IMR-90 (cell line): Measurements from ENCODE around the gene YJEFN3.

Source experiments
- CEBPB ChIP-seq: IDR thresholded peaks from 2 replicates; pipeline ENCODE4 v1.6.1; 2012; ENCODE audit warnings: low read depth, low read length, improper control_type of control experiment
- CHD1 ChIP-seq: IDR thresholded peaks from 2 replicates; pipeline ENCODE4 v1.6.1; 2012; ENCODE audit warnings: low read depth, low read length, improper control_type of control experiment
- MAFK ChIP-seq: IDR thresholded peaks from 2 replicates; pipeline ENCODE4 v1.6.1; 2012; ENCODE audit warnings: low read depth, low read length, improper control_type of control experiment
- POLR2A ChIP-seq: IDR thresholded peaks from 2 replicates; pipeline ENCODE4 v1.6.1; 2012; ENCODE audit warnings: mild to moderate bottlenecking, low read depth, low read length
- RAD21 ChIP-seq: IDR thresholded peaks from 2 replicates; pipeline ENCODE4 v1.6.1; 2012; ENCODE audit warnings: low read length, improper control_type of control experiment
- RFX5 ChIP-seq: IDR thresholded peaks from 2 replicates; pipeline ENCODE4 v1.8.0; 2012; ENCODE audit warnings: low read depth, mild to moderate bottlenecking, low read length, moderate library complexity
- SMC3 ChIP-seq: fragments of 150-350 bp; IDR thresholded peaks from 2 replicates; pipeline ENCODE4 v1.6.1; 2016; ENCODE audit warnings: low read depth, mild to moderate bottlenecking, antibody characterized with exemption, low read length, moderate library complexity
- TF ChIP-seq, protein P1 (sequence below): conservative IDR thresholded peaks from 2 replicates; pipeline ENCODE4 v1.5.1; 2012; ENCODE audit warnings: mild to moderate bottlenecking, low read depth, low read length, improper control_type of control experiment

DNA sequence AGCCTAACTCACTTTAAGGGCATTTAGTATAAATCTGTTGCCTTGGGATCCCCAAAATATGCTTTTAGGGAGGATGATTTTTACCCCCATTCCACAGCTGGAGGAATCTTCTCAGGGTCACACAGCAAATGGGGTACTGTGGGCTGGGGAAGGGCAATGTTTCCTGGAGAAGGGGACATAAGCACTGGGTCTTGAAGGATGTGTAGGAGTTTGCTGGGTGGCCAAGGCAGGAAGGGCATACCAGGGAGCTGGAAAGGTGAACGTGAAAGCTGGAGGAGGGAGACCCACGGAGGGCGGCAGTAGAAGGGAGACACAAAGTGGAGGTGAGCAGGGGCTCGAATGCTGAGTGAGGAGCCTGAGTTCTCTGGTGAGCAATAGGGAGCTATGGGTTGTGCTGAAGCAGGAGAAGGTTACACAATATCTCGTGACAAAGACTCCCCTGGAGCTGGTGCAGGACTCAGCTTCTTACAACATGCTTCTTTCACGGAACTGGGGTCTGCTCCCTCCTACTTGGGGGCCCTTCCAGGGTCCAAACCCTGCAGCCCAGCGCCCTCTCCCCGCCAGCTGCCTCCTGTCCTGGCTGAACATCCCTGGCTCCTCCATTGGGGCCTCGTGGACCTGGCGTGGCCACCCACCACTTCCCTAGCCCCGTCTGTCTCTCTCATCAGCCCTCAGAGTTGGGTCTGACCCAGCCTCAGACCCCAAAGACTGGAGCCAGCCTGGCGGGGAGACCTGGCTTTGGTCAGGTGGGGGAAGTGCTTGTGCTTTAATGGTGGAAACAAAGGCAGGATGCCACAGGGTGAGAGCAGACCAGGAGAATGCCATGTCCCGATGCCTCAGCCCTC is 20.4 kb downstream of the YJEFN3 start:
- TF ChIP-seq, protein P1, sequence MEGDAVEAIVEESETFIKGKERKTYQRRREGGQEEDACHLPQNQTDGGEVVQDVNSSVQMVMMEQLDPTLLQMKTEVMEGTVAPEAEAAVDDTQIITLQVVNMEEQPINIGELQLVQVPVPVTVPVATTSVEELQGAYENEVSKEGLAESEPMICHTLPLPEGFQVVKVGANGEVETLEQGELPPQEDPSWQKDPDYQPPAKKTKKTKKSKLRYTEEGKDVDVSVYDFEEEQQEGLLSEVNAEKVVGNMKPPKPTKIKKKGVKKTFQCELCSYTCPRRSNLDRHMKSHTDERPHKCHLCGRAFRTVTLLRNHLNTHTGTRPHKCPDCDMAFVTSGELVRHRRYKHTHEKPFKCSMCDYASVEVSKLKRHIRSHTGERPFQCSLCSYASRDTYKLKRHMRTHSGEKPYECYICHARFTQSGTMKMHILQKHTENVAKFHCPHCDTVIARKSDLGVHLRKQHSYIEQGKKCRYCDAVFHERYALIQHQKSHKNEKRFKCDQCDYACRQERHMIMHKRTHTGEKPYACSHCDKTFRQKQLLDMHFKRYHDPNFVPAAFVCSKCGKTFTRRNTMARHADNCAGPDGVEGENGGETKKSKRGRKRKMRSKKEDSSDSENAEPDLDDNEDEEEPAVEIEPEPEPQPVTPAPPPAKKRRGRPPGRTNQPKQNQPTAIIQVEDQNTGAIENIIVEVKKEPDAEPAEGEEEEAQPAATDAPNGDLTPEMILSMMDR = no peak
- no peak for TF ChIP-seq SMC3
- no peak for TF ChIP-seq RFX5
- peak; percentile 74 for TF ChIP-seq CEBPB
- no peak for TF ChIP-seq POLR2A
- no peak for TF ChIP-seq RAD21
- TF ChIP-seq CHD1 = no peak
- TF ChIP-seq MAFK = no peak
